Psoas muscle (tissue), 8 donors: ENCODE results near the gene FRMPD1. TPM values are rescaled to one million over a fixed set of nuclear protein-coding genes. Genes with fewer than 3 reads are reported as not detected.

ENCODE experiments used
- ATAC-seq, 4 donors: fragments of 200-7000 bp; cut with Tn5 transposase; one replicate each; pipeline ENCODE4 v1.9.1; 2020; ENCODE audit warnings: moderate library complexity in 3 of 4, mild to moderate bottlenecking in 2 of 4
- DNase-seq, 2 donors: peaks; one replicate each; pipeline ENCODE4 v3.0.0-alpha.2; 2020
- H3K27ac ChIP-seq: fragments of 200-600 bp; one replicate; pipeline ENCODE4 v1.8.0; 2022
- H3K27me3 ChIP-seq, 3 donors: fragments of 200-600 bp in 1 of 3; one replicate each; pipeline versions ENCODE4 v1.6.1 to v1.8.0; 2013 to 2022; ENCODE audit warnings: low read length in 2 of 3, mild to moderate bottlenecking in 2 of 3, moderate library complexity in 1 of 3; ENCODE audit not compliant: insufficient read depth in 3 of 3
- H3K36me3 ChIP-seq, 2 donors: fragments of 200-600 bp in 1 of 2; one replicate each; pipeline versions ENCODE4 v1.6.1 to v1.8.0; 2013 to 2022; ENCODE audit warnings: low read depth in 1 of 2, mild to moderate bottlenecking in 1 of 2, moderate library complexity in 1 of 2; ENCODE audit not compliant: insufficient read depth in 1 of 2
- H3K4me1 ChIP-seq: fragments of 200-600 bp; one replicate; pipeline ENCODE4 v1.8.0; 2022
- H3K4me3 ChIP-seq: fragments of 200-600 bp; one replicate; pipeline ENCODE4 v1.8.0; 2022; ENCODE audit warnings: mild to moderate bottlenecking
- H3K9me3 ChIP-seq: fragments of 200-600 bp; one replicate; pipeline ENCODE4 v1.8.0; 2022
- CTCF ChIP-seq: fragments of 200-600 bp; IDR thresholded peaks from one replicate; pipeline ENCODE4 v1.8.0; 2022; ENCODE audit warnings: antibody characterized with exemption
- WGBS, 3 donors: extraction: QIAGEN DNeasy Blood & Tissue Kit; methylation state at CpG; one replicate each; pipeline versions ENCODE4 v1.1.6 to v1.1.7; 2013; 5-methylcytosine and 5-hydroxymethylcytosine counted together
- intact Hi-C, 2 donors: fragments of 100-400 bp; cut with DNase I; formaldehyde crosslinking; loops; one replicate each; pipeline versions ENCODE4 v1.11.0 to v1.14.2; 2022
- polyA plus RNA-seq, 3 donors: library from polyadenylated mRNA; stranded (reverse); fragments of 200-250 nt; gene quantifications; one replicate each; pipeline ENCODE4 v1.2.3, GENCODE V29; 2013
- total RNA-seq, 4 donors: library from RNA; stranded (reverse); fragmentation: NEBNext Ultra II Directional in 2 of 4; extraction: Animal tissue kit (Norgen Biotek cat#: 25700) in 2 of 4; gene quantifications; one replicate each; pipeline versions ENCODE4 v1.2.1 to v1.2.4, GENCODE V29; 2021 to 2023
- donor health status: healthy with polysubstance abuse.
- donor health status: DM: no; HTN: no; CAD: no; lungs with moderate emphysema.
- donor health status: Bipolar disorder and iron deficiency.
- donor health status: healthy.
- donor health status: DM: yes; HTN: yes; CAD: no.
- donor health status: DM: no; HTN: no; CAD: no.
- donor health status: DM: no; HTN: no; CAD: no.
- donor health status: DM: yes; HTN: yes; CAD: no.

Gene FRMPD1
- total and polyA plus RNA-seq, 7 donors: 0.48 to 6.1 (median 1.4) TPM

- 62 to 84% (median 69%) methylated on average over 2 of the region's 2 CpGs for WGBS, 3 donors
- no peaks in the 10 kb centered on the region for H3K27me3 ChIP-seq
- ATAC-seq: no peak
Measured at GRCh38 chr9:37778534-37778933, 127.8 kb downstream of the FRMPD1 start.

GRCh38 chr9:37784291-37784615, 133.5 kb downstream of the FRMPD1 start:
- Histone ChIP-seq H3K27me3 (peaks cover 0 to 4% (median 0%) of the 10 kb centered on the region in 3 donors), H3K27ac (peak overlapping the region; percentile 86), H3K4me3 (peak overlapping the region; percentile 92), H3K9me3 (no peaks in the 10 kb centered on the region), H3K36me3 (peaks cover 16 to 47% of the 10 kb centered on the region in 2 donors), H3K4me1 (peaks cover 5% of the 10 kb centered on the region)
- no peak for TF ChIP-seq CTCF
- 0 to 2% (median 1%) methylated on average over 6 of the region's 6 CpGs for WGBS, 3 donors
- intact Hi-C loops: loop anchor here (10.0 kb wide), 3 partner anchors 199 to 319 kb away; partner anchors contain the start of genes POLR1E (in 1 of the 2) and ZBTB5 (in 1 of the 2)
- peak in 1 of 4 donors; percentile 12 for ATAC-seq
- DNase-seq: no peak

More at GRCh38 chr9:37778534-37778933, 127.8 kb downstream of the FRMPD1 start:
- Histone ChIP-seq H3K9me3 (no peaks in the 10 kb centered on the region), H3K4me3 (no peak overlapping the region), H3K4me1 (no peaks in the 10 kb centered on the region), H3K36me3 (peaks cover 16 to 100% of the 10 kb centered on the region in 2 donors), H3K27ac (no peak overlapping the region)
- intact Hi-C loops: no loop called here
- TF ChIP-seq CTCF: no peak
- DNase-seq: no peak

- peak; percentile 20 for TF ChIP-seq CTCF
- intact Hi-C loops: loop anchor here (1.0 to 10.0 kb wide), 4 partner anchors 15 to 320 kb away; partner anchors contain the start of genes DCAF10 (in 1 of the 2), POLR1E (in 1 of the 2) and ZBTB5 (in 1 of the 2)
- no peaks in the 10 kb centered on the region for H3K9me3 ChIP-seq
- peak within 1 kb of the TSS; percentile 86 for H3K27ac ChIP-seq
- H3K4me3 ChIP-seq: peak within 1 kb of the TSS; percentile 92
- peaks cover 5% of the 10 kb centered on the region for H3K4me1 ChIP-seq
- DNase-seq: peak; percentile 91 to 95
- peaks cover 0 to 4% (median 0%) of the 10 kb centered on the region in 3 donors for H3K27me3 ChIP-seq
- 1% methylated on average over 73 of the region's 73 CpGs for WGBS, 3 donors
- peaks cover 16 to 41% of the 10 kb centered on the region in 2 donors for H3K36me3 ChIP-seq
- ATAC-seq: peak; percentile 95 to 99 (median 98)
Measured at GRCh38 chr9:37784616-37785483, 134.1 kb downstream of the FRMPD1 start, which contains the start of gene EXOSC3. Gene EXOSC3, minus strand, starts transcription at chr9:37785064. Its CDS starts 20 bp downstream, at chr9:37785044.

- Histone ChIP-seq H3K4me1 (peaks cover 5% of the 10 kb centered on the region), H3K36me3 (peaks cover 9 to 19% of the 10 kb centered on the region in 2 donors), H3K9me3 (no peaks in the 10 kb centered on the region), H3K4me3 (no peak overlapping the region), H3K27me3 (peaks cover 0 to 4% (median 0%) of the 10 kb centered on the region in 3 donors), H3K27ac (no peak overlapping the region)
- 45 to 52% (median 46%) methylated on average over 45 of the region's 45 CpGs for WGBS, 3 donors
- TF ChIP-seq CTCF: no peak
- intact Hi-C loops: loop anchor here (10.0 kb wide), 3 partner anchors 202 to 322 kb away; partner anchors contain the start of genes POLR1E (in 1 of the 2) and ZBTB5 (in 1 of the 2)
- DNase-seq (no peak), ATAC-seq (no peak)
Measured at GRCh38 chr9:37787059-37787458, 136.3 kb downstream of the FRMPD1 start.
